Measurements from ENCODE around the gene ASIC1.

GRCh38 chr12:50069539-50069938, 12.1 kb downstream of the ASIC1 start:
- TF ChIP-seq POLR2AphosphoS5 (IDR thresholded peaks at IDR 0.05) = no peak
- no peak for TF ChIP-seq EP300 (IDR thresholded peaks at IDR 0.05; ENCODE audit: low read depth)
